8988T (cell line): ENCODE results near the gene NFKBIE.

Source experiments
- DNase-seq: peaks from one replicate; pipeline ENCODE4 v3.0.0; 2011

NFKBIE gene

GRCh38 chr6:44257025-44257752, 8.2 kb downstream of the NFKBIE start, which contains the start of gene SLC35B2:
Gene SLC35B2 (minus strand): TSS chr6:44257528. CDS start chr6:44257410, 118 bp downstream.
- DNase-seq = no peak

GRCh38 chr6:44256775-44257024, 8.7 kb downstream of the NFKBIE start:
- DNase-seq = no peak

- DNase-seq = no peak
These were observed 9.2 kb downstream of the NFKBIE start for GRCh38 chr6:44255871-44256774.

- no peak for DNase-seq
These were observed 10.1 kb downstream of the NFKBIE start for GRCh38 chr6:44255105-44255808.

DNA sequence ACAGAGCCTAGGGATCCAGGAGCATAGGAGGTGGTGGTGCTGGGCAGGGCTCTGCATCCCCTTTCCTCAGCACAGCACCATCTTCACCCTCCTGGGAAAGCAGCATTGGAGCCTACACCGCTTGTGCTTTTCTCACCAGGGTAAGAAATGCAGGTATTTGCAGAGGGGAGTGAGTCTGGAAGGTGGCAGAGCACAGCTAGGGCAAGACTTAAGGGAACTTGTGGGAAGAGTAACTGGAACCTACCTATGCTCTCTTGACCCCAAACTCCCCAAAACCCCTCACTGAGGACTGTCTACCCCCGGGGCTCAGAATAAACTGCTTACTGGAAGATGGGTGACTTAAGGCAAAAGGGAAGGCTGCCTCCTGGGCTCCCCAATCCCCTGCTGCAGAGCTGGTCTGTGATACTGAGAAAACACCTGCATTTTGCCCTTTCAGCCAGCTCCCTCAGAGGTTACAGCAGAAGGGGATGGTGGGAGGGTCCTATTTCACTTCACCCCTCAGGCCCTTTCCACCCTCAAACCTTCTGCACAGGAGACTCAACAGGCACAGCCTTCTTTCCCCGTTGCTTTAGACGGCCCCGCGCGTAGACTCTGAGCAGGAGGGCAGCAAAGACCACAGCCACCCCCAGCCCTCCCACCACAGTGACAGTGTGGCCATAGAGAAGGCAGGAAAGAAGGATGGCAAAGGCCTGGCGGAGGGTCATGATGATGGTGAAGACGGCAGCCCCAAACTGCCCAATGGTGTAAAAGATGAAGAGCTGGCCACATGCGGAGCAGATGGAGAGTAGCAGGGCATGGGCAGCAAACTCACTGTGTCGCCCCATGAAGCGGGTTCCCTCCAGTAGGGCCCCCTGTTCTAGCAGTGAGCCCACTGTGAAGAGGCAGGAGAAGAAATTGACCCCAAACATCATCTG, 10.9 kb downstream of the NFKBIE start:
- no peak for DNase-seq

- DNase-seq = no peak
These were observed 11.8 kb downstream of the NFKBIE start for GRCh38 chr6:44253307-44254101.

- no peak for DNase-seq
These were observed 13.5 kb downstream of the NFKBIE start for GRCh38 chr6:44251576-44252524.

- DNase-seq = no peak
These were observed 14.6 kb downstream of the NFKBIE start for GRCh38 chr6:44250718-44251123.

GRCh38 chr6:44250067-44250717, 15.2 kb downstream of the NFKBIE start:
- no peak for DNase-seq

- DNase-seq = no peak
These were observed 16.1 kb downstream of the NFKBIE start for GRCh38 chr6:44249082-44249748.

DNA sequence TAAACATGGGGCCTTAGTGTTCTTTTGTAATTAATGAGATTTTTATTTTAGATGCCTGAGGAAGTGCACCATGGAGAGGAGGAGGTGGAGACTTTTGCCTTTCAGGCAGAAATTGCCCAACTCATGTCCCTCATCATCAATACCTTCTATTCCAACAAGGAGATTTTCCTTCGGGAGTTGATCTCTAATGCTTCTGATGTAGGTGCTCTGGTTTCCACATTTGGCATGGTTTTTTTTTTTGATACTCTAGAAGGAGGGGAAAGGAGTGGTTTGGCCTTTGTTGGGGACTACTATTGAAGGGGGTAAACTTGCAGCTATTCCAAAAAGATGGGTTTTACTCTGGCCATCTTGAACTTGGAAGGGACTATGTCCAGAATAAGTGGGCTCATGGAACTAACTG, 16.8 kb downstream of the NFKBIE start:
- no peak for DNase-seq

GRCh38 chr6:44247338-44248302, 17.7 kb downstream of the NFKBIE start:
- no peak for DNase-seq

DNA sequence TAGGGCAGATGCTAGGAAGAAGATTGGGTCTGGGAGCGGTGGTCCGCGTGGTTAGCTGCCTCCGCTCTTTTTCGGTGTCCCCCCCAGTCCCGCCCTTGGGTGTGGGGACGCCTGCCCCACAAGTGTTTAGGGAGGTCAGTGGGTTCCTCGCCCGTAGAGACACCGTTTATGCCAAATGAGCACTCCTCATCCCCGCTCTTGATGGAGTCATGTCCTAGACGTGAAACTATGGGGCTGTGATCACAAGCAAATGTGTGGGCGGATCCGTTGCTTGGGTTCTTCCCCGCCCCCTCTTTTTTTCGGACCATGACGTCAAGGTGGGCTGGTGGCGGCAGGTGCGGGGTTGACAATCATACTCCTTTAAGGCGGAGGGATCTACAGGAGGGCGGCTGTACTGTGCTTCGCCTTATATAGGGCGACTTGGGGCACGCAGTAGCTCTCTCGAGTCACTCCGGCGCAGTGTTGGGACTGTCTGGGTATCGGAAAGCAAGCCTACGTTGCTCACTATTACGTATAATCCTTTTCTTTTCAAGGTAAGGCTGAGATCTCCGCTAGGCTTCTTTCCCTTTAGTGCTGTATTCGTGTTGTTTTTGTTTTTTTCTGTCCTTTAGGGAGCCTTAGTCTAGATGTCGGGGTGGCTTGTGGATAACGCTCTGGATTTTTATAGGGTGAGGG, 18.6 kb downstream of the NFKBIE start, which contains the start of gene HSP90AB1:
TSS of gene HSP90AB1 (plus strand) at position 439 of the 675 bp plus-strand sequence. CDS start 1,529 bp downstream, outside the sequence.
- DNase-seq = no peak

DNA sequence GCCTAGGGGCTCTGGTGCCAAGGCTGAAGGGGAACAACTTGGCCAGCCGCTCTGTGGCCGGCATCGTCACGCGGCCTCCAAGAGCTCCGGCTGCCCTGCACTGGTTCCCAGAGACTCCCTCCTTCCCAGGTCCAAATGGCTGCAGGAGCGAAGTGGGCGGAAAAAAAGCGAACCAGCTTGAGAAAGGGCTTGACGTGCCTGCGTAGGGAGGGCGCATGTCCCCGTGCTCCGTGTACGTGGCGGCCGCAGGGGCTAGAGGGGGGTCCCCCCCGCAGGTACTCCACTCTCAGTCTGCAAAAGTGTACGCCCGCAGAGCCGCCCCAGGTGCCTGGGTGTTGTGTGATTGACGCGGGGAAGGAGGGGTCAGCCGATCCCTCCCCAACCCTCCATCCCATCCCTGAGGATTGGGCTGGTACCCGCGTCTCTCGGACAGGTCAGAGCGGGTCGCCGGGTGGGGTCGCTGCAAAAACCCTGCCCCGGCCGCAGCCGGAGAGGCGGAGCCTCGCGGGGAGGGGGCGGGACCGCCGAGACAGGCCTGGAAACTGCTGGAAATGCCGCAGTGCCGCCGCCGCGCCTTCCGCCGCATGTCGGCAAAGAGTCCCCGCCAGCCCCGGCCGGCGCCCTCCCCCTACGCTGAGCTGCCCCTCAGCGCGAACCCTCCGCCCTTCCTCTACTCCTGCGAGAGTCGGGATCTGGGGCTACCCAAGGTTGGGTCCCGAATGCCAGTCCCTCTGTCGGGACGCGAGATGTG, 19.3 kb downstream of the NFKBIE start:
- DNase-seq = peak; percentile 66

GRCh38 chr6:44245391-44245911, 19.9 kb downstream of the NFKBIE start:
- no peak for DNase-seq

GRCh38 chr6:44243345-44243744, 22.0 kb downstream of the NFKBIE start:
- no peak for DNase-seq
